K562 (cell line): ENCODE measurements around the gene BPTF. TPM values are rescaled to one million over a fixed set of nuclear protein-coding genes. Genes with fewer than 3 reads are reported as not detected.

Experiments used
- BRF1 ChIP-seq: IDR thresholded peaks from 3 replicates; pipeline ENCODE4 v1.6.1; 2011; ENCODE audit warnings: borderline replicate concordance, mild to moderate bottlenecking; ENCODE audit not compliant: insufficient read length; ENCODE audit errors: extremely low read depth
- BRF2 ChIP-seq: IDR thresholded peaks from 3 replicates; pipeline ENCODE4 v1.6.1; 2011; ENCODE audit warnings: borderline replicate concordance, mild to moderate bottlenecking; ENCODE audit not compliant: insufficient read length, insufficient read depth
- CC2D1A ChIP-seq: fragments of 450-650 bp; IDR thresholded peaks from 2 replicates; pipeline ENCODE4 v1.6.1; 2017; ENCODE audit warnings: mild to moderate bottlenecking
- CTBP1 ChIP-seq: fragments of 450-650 bp; IDR thresholded peaks from 2 replicates; pipeline ENCODE4 v1.6.1; 2016; ENCODE audit warnings: borderline replicate concordance
- E2F1 ChIP-seq: sonication (generic); formaldehyde crosslinking; IDR thresholded peaks from 2 replicates; pipeline ENCODE4 v1.8.1; 2023; ENCODE audit warnings: mild to moderate bottlenecking, missing genetic modification reagents, moderate library complexity
- FOXJ2 ChIP-seq: fragments of 200-800 bp; sonication (Bioruptor generic); IDR thresholded peaks from 2 replicates; pipeline ENCODE4 v1.6.1; 2016; ENCODE audit warnings: missing genetic modification characterization, missing compliant biosample characterization
- FOXK1 ChIP-seq: sonication (generic); formaldehyde crosslinking; IDR thresholded peaks from 2 replicates; pipeline ENCODE4 v1.8.0; 2022; ENCODE audit warnings: missing genetic modification reagents, mild to moderate bottlenecking, borderline replicate concordance
- FOXO4 ChIP-seq: fragments of 450-650 bp; formaldehyde crosslinking; IDR thresholded peaks from 2 replicates; pipeline ENCODE4 v1.4.0; 2020; ENCODE audit warnings: mild to moderate bottlenecking, moderate library complexity
- FUS ChIP-seq: fragments of 200-400 bp; formaldehyde crosslinking; optimal IDR thresholded peaks from 2 replicates; pipeline ENCODE3; 2017; ENCODE audit warnings: low read depth, low read length
- HIVEP1 ChIP-seq: fragments of 250-450 bp; sonication (Bioruptor Pico); IDR thresholded peaks from 2 replicates; pipeline ENCODE4 v1.4.0; 2020; ENCODE audit warnings: mild to moderate bottlenecking
- PYGO2 ChIP-seq: fragments of 450-650 bp; IDR thresholded peaks from 2 replicates; pipeline ENCODE4 v1.6.1; 2016; ENCODE audit warnings: mild to moderate bottlenecking, missing genetic modification characterization, moderate library complexity, missing compliant biosample characterization
- RAD21 ChIP-seq, 2 experiments: fragments of 250-450 bp in 1 of 2; fragments of 450-650 bp in 1 of 2; sonication (Bioruptor Pico) in 1 of 2; formaldehyde crosslinking in 1 of 2; IDR thresholded peaks in 1 of 2; conservative IDR thresholded peaks in 1 of 2; 2 replicates each; pipeline versions ENCODE4 v1.4.0 to v1.8.0; 2020 to 2022; ENCODE audit warnings: mild to moderate bottlenecking in 2 of 2, moderate library complexity in 1 of 2
- RBBP5 ChIP-seq: fragments of 200-600 bp; sonication (generic); IDR thresholded peaks from 2 replicates; pipeline ENCODE4 v1.6.1; 2012; ENCODE audit warnings: borderline replicate concordance, mild to moderate bottlenecking, low read length, control low read depth, inconsistent platforms; ENCODE audit not compliant: insufficient read depth, poor library complexity, severe bottlenecking
- RUNX1 ChIP-seq: sonication (generic); IDR thresholded peaks from 2 replicates; pipeline ENCODE4 v1.6.1; 2016; ENCODE audit warnings: antibody characterized with exemption, low read depth
- SREBF2 ChIP-seq: sonication (generic); formaldehyde crosslinking; IDR thresholded peaks from 2 replicates; pipeline ENCODE4 v1.4.0; 2020; ENCODE audit warnings: mild to moderate bottlenecking, missing genetic modification reagents
- TBL1XR1 ChIP-seq, 2 experiments: IDR thresholded peaks; 2 replicates each; pipeline ENCODE4 v1.6.1; 2012; ENCODE audit warnings: improper control_type of control experiment in 2 of 2, low read length in 2 of 2, mild to moderate bottlenecking in 1 of 2
- ZNF274 ChIP-seq: IDR thresholded peaks from 2 replicates; pipeline ENCODE4 v1.6.1; 2011; ENCODE audit warnings: low read depth, mild to moderate bottlenecking, low read length, moderate library complexity, borderline replicate concordance
- ZNF609 ChIP-seq: sonication (generic); formaldehyde crosslinking; IDR thresholded peaks from 2 replicates; pipeline ENCODE4 v1.8.1; 2023; ENCODE audit warnings: missing genetic modification reagents, mild to moderate bottlenecking, borderline replicate concordance
- ZSCAN29 ChIP-seq: fragments of 450-650 bp; IDR thresholded peaks from 2 replicates; pipeline ENCODE4 v1.6.1; 2017
- polyA plus RNA-seq, 8 experiments: library from polyadenylated mRNA; depleted of rRNA in 4 of 8; stranded (reverse) in 5 of 8; unstranded in 3 of 8; fragments of >200 nt; fragmentation: Nextera tagmentation in 2 of 8; fragmentation: Illumina TruSeq in 1 of 8; extraction: Ambion mirVana in 2 of 8; extraction: Trizol in 1 of 8; gene quantifications; 2 replicates each; pipeline versions ENCODE4 v1.2.1 to v1.2.3, GENCODE V29; 2011 to 2014; ENCODE audit warnings: inconsistent platforms in 1 of 8, missing spikeins in 1 of 8
- total RNA-seq, 7 experiments: library from RNA; depleted of rRNA in 6 of 7; stranded (reverse); fragments of >200 nt in 6 of 7; fragmentation: Illumina TruSeq in 2 of 7; extraction: Trizol in 2 of 7; gene quantifications; 2 replicates each; pipeline versions ENCODE4 v1.2.1 to v1.2.3, GENCODE V29; 2011 to 2021; ENCODE audit warnings: low replicate concordance in 1 of 7

Gene BPTF
- total and polyA plus RNA-seq, 9 of the 15 experiments (the other 6 are each of a cell fraction or from before 2014, with no cell fraction given) = 12.5 to 52.1 (median 26.9) TPM

- TF ChIP-seq ZNF609 (CRISPR knock-in tag) (peak; percentile 71; the same call in 1 of the 2 replicates), BRF2 (no peak), FUS (no peak), RAD21 (CRISPR knock-in tag; conservative IDR thresholded peaks at IDR 0.05 in 1 of 2, IDR thresholded peaks at IDR 0.05 in 1 of 2) (peak in 1 of 2 experiments; percentile 9; a peak in 1 of 4 replicates), RBBP5 (peak; percentile 93), HIVEP1 (CRISPR knock-in tag) (peak; percentile 32; the same call in 1 of the 2 replicates), PYGO2 (no peak), ZNF274 (peak; percentile 82), SREBF2 (CRISPR knock-in tag) (no peak), CTBP1 (peak; percentile 99), BRF1 (peak; percentile 90), E2F1 (CRISPR knock-in tag) (peak; percentile 94), ZSCAN29 (peak; percentile 63; the same call in 1 of the 2 replicates), FOXO4 (CRISPR knock-in tag) (no peak), FOXK1 (no peak; the same call in 1 of the 2 replicates), FOXJ2 (tag) (peak; percentile 71), RUNX1 (no peak), TBL1XR1 (IDR thresholded peaks at IDR 0.05; ENCODE audit: low read length in 2 of 2) (peak; percentile 64 to 99), CC2D1A (no peak)
Measured at GRCh38 chr17:68019675-68020408, 194.5 kb downstream of the BPTF start (continued).
